IPS-18a (cell line): Measurements from ENCODE around the gene ABLIM2.

Experiments
- H3K27ac ChIP-seq: one replicate; pipeline ENCODE4 v1.5.1; 2013; ENCODE audit warnings: low read length
- H3K27me3 ChIP-seq: one replicate; pipeline ENCODE4 v1.6.1; 2013; ENCODE audit warnings: mild to moderate bottlenecking, low read length; ENCODE audit not compliant: control insufficient read depth, insufficient read depth
- H3K36me3 ChIP-seq: one replicate; pipeline ENCODE4 v1.6.1; 2013; ENCODE audit warnings: low read depth, low read length; ENCODE audit not compliant: control insufficient read depth
- H3K4me1 ChIP-seq: one replicate; pipeline ENCODE4 v1.6.1; 2013; ENCODE audit warnings: low read depth, low read length; ENCODE audit not compliant: control insufficient read depth
- H3K4me3 ChIP-seq: one replicate; pipeline ENCODE4 v1.5.1; 2013; ENCODE audit warnings: low read length
- H3K9ac ChIP-seq: one replicate; pipeline ENCODE4 v1.6.1; 2013; ENCODE audit warnings: mild to moderate bottlenecking, low read length, moderate library complexity
- H3K9me3 ChIP-seq: one replicate; pipeline ENCODE4 v1.6.1; 2013; ENCODE audit warnings: low read depth, low read length; ENCODE audit not compliant: control insufficient read depth

ABLIM2 gene

DNA sequence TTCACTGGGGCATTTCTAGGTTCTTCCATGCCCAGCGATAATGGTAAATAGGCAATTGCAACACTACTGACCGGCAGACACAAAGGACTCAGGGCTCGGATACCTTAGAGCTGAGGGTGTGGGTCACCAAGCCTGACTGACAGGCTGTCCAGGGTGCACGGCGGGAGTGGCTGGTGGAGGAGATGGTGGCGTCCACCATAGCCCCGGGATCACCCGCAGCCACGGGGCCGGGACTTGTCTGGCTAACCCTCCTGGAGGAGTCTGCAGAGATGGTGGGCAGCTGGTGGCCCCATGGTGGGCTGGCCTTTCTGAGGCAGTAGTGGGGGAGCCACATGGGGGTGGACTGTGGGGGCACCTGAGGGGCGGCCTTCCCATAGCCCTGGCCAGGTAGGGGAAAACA is 11.7 kb upstream of the ABLIM2 start:
- H3K27me3 ChIP-seq, result no peaks in the 10 kb centered on the region
- H3K4me3 ChIP-seq, result no peak overlapping the region
- H3K27ac ChIP-seq, result no peak overlapping the region
- H3K9ac ChIP-seq, result no peak overlapping the region
- H3K36me3 ChIP-seq, result no peaks in the 10 kb centered on the region
- no peaks in the 10 kb centered on the region for H3K4me1 ChIP-seq
- no peaks in the 10 kb centered on the region for H3K9me3 ChIP-seq

GRCh38 chr4:8169763-8170162 is 11.2 kb upstream of the ABLIM2 start:
- no peaks in the 10 kb centered on the region for H3K27me3 ChIP-seq
- no peaks in the 10 kb centered on the region for H3K9me3 ChIP-seq
- H3K4me3 ChIP-seq, result no peak overlapping the region
- H3K9ac ChIP-seq, result no peak overlapping the region
- H3K4me1 ChIP-seq, result no peaks in the 10 kb centered on the region
- no peak overlapping the region for H3K27ac ChIP-seq
- no peaks in the 10 kb centered on the region for H3K36me3 ChIP-seq

- H3K27ac ChIP-seq, result no peak overlapping the region
- no peaks in the 10 kb centered on the region for H3K27me3 ChIP-seq
- no peak overlapping the region for H3K4me3 ChIP-seq
- no peak overlapping the region for H3K9ac ChIP-seq
- H3K36me3 ChIP-seq, result no peaks in the 10 kb centered on the region
- no peaks in the 10 kb centered on the region for H3K9me3 ChIP-seq
- no peaks in the 10 kb centered on the region for H3K4me1 ChIP-seq
Observed at GRCh38 chr4:8168832-8169598, 10.4 kb upstream of the ABLIM2 start.

DNA sequence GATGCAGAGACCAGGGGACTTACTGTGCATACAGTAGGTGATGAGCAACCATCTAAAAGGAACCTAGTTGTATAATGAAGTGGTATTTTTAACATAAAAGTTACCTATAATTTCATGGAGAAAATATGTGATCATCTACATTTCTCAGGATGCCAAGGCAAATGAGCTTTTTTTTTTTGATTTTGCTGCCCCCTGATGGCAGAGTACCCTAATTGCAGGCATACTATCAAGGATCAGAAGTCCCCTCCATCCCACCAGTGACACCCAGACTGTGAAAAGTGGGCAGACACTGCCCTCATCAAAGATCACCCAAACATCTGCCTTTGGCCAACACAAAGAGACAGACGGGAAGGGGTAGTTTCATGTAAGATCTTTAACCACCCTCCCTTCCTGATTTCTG is 9.6 kb upstream of the ABLIM2 start:
- Histone ChIP-seq H3K4me3 (no peak overlapping the region), H3K36me3 (no peaks in the 10 kb centered on the region), H3K4me1 (no peaks in the 10 kb centered on the region), H3K9ac (no peak overlapping the region), H3K27ac (no peak overlapping the region), H3K9me3 (no peaks in the 10 kb centered on the region), H3K27me3 (no peaks in the 10 kb centered on the region)

GRCh38 chr4:8167815-8168214 is 9.2 kb upstream of the ABLIM2 start:
- no peaks in the 10 kb centered on the region for H3K27me3 ChIP-seq
- H3K4me1 ChIP-seq, result no peaks in the 10 kb centered on the region
- no peak overlapping the region for H3K4me3 ChIP-seq
- H3K9me3 ChIP-seq, result no peaks in the 10 kb centered on the region
- no peak overlapping the region for H3K27ac ChIP-seq
- no peak overlapping the region for H3K9ac ChIP-seq
- H3K36me3 ChIP-seq, result no peaks in the 10 kb centered on the region

DNA sequence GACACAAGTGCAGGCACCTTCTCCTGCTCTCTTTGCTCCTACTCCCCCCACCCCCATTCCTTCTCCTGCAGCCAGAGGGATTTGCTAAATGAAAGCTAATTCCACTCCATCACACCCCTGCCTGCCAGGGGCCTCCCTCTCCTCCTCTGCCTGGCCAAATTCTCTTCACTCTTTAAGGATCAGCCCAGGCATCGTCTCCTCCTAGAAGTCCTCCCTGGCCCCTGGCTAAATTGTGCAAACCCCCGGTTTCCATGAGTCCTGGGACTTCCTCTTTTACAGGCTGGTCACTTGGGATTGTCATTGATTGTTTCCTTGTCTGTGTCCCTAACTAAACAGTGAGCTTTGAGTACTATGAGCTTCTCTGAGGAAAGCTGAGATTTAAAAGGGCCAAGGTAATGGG is 8.7 kb upstream of the ABLIM2 start:
- Histone ChIP-seq H3K4me1 (no peaks in the 10 kb centered on the region), H3K9ac (no peak overlapping the region), H3K4me3 (no peak overlapping the region), H3K36me3 (no peaks in the 10 kb centered on the region), H3K27me3 (no peaks in the 10 kb centered on the region), H3K9me3 (no peaks in the 10 kb centered on the region), H3K27ac (no peak overlapping the region)

GRCh38 chr4:8165374-8165896 is 6.8 kb upstream of the ABLIM2 start:
- Histone ChIP-seq H3K27ac (no peak overlapping the region), H3K9ac (no peak overlapping the region)

GRCh38 chr4:8164687-8165086 is 6.1 kb upstream of the ABLIM2 start:
- Histone ChIP-seq H3K27ac (no peak overlapping the region), H3K36me3 (no peaks in the 10 kb centered on the region), H3K27me3 (peaks cover 11% of the 10 kb centered on the region), H3K4me3 (no peak overlapping the region), H3K9me3 (no peaks in the 10 kb centered on the region), H3K4me1 (no peaks in the 10 kb centered on the region), H3K9ac (no peak overlapping the region)

More at GRCh38 chr4:8165374-8165896, 6.8 kb upstream of the ABLIM2 start:
- H3K4me3 ChIP-seq, result no peak overlapping the region
- H3K4me1 ChIP-seq, result no peaks in the 10 kb centered on the region
- no peaks in the 10 kb centered on the region for H3K36me3 ChIP-seq
- no peaks in the 10 kb centered on the region for H3K9me3 ChIP-seq
- H3K27me3 ChIP-seq, result peaks cover 4% of the 10 kb centered on the region

- H3K36me3 ChIP-seq, result no peaks in the 10 kb centered on the region
- no peaks in the 10 kb centered on the region for H3K4me1 ChIP-seq
- no peak overlapping the region for H3K9ac ChIP-seq
- H3K27ac ChIP-seq, result no peak overlapping the region
- H3K4me3 ChIP-seq, result no peak overlapping the region
- peaks cover 16% of the 10 kb centered on the region for H3K27me3 ChIP-seq
- no peaks in the 10 kb centered on the region for H3K9me3 ChIP-seq
Observed at GRCh38 chr4:8164194-8164565, 5.6 kb upstream of the ABLIM2 start.

DNA sequence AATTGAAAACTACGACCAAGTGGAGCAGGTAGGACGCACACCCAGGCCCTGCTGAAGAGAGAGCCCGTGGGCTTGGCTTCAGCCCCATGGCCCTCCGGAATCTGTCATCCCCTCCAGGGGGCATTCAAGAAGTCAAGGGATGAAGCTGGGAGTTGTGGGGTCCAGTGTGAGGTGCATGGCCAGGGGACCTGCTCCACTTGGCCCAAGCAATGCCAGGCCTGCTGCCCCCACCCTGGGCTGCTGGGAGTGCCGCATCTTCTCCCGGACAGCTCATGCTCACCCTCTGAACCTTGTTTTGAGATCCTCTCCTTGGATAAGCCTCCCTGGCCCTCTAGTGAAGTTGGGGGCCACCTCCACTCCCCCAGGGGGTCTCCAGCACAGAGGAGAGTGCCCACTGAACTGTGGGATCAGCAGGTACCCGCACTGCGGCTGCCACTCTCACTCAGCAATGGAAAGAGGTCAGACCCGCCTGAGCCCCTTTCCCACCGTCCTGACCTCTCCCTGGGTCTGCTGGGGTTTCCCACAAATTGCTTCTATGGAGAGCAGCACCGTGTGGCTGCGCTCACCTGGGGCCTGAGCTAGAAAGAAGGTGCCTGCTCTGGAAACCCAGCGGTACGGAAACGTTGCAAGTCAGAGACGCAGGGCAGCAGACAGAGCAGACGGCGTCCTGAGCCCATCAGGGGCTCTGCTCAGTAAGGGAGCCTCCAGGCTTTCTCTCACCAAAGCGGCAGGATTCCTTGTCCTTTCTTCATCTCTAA is 5.0 kb upstream of the ABLIM2 start:
- H3K27me3 ChIP-seq, result peaks cover 16% of the 10 kb centered on the region
- no peaks in the 10 kb centered on the region for H3K9me3 ChIP-seq
- H3K36me3 ChIP-seq, result no peaks in the 10 kb centered on the region
- no peak overlapping the region for H3K9ac ChIP-seq
- no peak overlapping the region for H3K4me3 ChIP-seq
- H3K27ac ChIP-seq, result no peak overlapping the region
- H3K4me1 ChIP-seq, result no peaks in the 10 kb centered on the region

- Histone ChIP-seq H3K36me3 (no peaks in the 10 kb centered on the region), H3K4me1 (no peaks in the 10 kb centered on the region), H3K27me3 (peaks cover 21% of the 10 kb centered on the region), H3K27ac (no peak overlapping the region), H3K9me3 (no peaks in the 10 kb centered on the region), H3K9ac (no peak overlapping the region), H3K4me3 (no peak overlapping the region)
Observed at GRCh38 chr4:8163026-8163425, 4.4 kb upstream of the ABLIM2 start.

DNA sequence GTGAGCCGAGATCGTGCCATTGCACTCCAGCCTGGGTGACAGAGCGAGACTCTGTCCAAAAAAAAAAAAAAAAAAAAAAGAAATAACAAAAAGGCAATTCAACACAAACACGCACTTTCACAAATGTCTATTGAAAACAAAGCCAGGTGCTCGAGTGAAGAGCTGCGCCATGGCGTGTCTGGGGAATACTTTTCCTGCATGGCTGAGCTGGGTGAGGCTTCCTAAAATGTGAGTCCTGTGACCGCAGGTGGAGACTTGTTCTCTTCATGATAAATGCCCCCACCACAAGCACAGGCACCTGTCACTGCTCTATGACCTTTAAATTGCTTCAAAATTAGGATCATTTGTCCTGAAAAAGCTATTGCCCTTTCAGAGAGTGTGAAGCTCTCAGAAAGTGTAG is 4.0 kb upstream of the ABLIM2 start:
- Histone ChIP-seq H3K4me1 (no peaks in the 10 kb centered on the region), H3K27ac (no peak overlapping the region), H3K4me3 (no peak overlapping the region), H3K9ac (no peak overlapping the region), H3K9me3 (no peaks in the 10 kb centered on the region), H3K36me3 (no peaks in the 10 kb centered on the region), H3K27me3 (peaks cover 25% of the 10 kb centered on the region)
